ENCODE measurements around the gene PARVA.

The PARVA gene

GRCh38 chr11:12467610-12468009 is 90.2 kb downstream of the PARVA start:
- TF ChIP-seq, protein P1, sequence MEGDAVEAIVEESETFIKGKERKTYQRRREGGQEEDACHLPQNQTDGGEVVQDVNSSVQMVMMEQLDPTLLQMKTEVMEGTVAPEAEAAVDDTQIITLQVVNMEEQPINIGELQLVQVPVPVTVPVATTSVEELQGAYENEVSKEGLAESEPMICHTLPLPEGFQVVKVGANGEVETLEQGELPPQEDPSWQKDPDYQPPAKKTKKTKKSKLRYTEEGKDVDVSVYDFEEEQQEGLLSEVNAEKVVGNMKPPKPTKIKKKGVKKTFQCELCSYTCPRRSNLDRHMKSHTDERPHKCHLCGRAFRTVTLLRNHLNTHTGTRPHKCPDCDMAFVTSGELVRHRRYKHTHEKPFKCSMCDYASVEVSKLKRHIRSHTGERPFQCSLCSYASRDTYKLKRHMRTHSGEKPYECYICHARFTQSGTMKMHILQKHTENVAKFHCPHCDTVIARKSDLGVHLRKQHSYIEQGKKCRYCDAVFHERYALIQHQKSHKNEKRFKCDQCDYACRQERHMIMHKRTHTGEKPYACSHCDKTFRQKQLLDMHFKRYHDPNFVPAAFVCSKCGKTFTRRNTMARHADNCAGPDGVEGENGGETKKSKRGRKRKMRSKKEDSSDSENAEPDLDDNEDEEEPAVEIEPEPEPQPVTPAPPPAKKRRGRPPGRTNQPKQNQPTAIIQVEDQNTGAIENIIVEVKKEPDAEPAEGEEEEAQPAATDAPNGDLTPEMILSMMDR (IDR thresholded peaks at IDR 0.05; ENCODE audit: borderline replicate concordance, insufficient read depth, low read depth, low read length) = no peak
- no peak overlapping the region for H3K4me3 ChIP-seq (ENCODE audit: low read depth, low read length)

DNA sequence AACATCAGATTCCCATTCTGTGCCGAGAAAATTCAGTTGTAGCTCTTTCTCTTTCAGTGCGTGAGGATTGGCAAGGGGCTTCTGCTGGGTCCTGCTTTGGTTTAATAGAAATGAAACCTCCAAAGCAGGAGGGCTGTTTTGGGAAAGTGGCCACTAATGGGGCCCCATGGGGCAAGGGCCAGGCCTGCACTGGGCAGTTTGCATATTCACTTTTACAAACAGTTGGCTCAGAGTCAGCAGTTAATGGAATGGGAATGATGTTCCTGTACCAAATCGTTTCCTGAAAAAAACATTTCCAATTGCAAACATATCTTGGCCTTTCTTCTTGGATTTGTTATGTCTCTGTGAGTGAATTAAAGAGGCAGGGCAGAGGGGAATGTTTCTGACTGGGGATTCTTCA is 92.1 kb downstream of the PARVA start:
- TF ChIP-seq, protein P1 (IDR thresholded peaks at IDR 0.05; ENCODE audit: borderline replicate concordance, insufficient read depth, low read depth, low read length) = no peak
- no peak overlapping the region for H3K4me3 ChIP-seq (ENCODE audit: low read depth, low read length)

DNA sequence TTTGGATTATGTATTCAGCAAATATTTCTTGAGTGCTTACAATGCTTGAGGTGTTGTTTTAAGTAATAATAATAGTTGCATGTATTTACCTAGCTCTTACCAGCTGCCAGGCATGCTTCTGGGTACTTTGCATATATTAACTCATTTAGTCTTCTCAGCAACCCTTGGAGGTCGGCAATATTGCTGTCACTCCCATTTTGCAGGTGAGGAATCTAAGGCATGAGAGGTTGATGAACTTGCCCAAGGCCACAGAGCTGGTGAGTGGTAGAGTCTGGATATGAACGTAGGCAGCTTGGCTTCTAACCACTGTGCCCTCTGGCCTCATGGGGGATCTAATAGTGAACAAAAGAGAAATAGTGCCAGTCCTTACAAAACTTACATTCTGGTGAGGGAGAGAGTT is 92.9 kb downstream of the PARVA start:
- H3K4me3 ChIP-seq (ENCODE audit: low read depth, low read length) = no peak overlapping the region
- TF ChIP-seq, protein P1 (IDR thresholded peaks at IDR 0.05; ENCODE audit: borderline replicate concordance, insufficient read depth, low read depth, low read length) = no peak

GRCh38 chr11:12472401-12473005 is 95.1 kb downstream of the PARVA start:
- TF ChIP-seq, protein P1 (IDR thresholded peaks at IDR 0.05; ENCODE audit: borderline replicate concordance, insufficient read depth, low read depth, low read length) = no peak

DNA sequence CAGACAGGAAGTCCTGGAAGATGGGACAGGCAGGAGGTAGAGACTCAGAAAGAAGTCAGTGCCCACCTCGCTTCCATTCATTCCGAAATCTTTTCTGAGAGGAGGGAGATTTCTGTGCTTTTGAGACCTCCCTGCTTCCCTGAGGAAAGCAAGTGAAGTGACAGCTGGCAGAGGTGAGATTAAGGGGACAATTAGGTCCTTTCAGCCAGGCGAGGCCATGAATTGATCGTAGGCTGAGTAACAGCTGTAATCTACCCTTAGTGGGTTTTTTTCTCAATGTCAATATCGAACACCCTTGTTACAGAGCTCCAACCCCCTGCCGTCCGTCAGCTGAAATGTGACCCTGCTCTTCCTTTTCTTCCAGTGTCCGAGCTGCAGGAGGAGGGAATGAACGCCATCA is 96.0 kb downstream of the PARVA start:
- TF ChIP-seq, protein P1 (IDR thresholded peaks at IDR 0.05; ENCODE audit: borderline replicate concordance, insufficient read depth, low read depth, low read length) = no peak
- H3K4me3 ChIP-seq (ENCODE audit: low read depth, low read length) = no peak overlapping the region

More at GRCh38 chr11:12472401-12473005, 95.1 kb downstream of the PARVA start:
- no peak overlapping the region for H3K4me3 ChIP-seq (ENCODE audit: low read depth, low read length)

DNA sequence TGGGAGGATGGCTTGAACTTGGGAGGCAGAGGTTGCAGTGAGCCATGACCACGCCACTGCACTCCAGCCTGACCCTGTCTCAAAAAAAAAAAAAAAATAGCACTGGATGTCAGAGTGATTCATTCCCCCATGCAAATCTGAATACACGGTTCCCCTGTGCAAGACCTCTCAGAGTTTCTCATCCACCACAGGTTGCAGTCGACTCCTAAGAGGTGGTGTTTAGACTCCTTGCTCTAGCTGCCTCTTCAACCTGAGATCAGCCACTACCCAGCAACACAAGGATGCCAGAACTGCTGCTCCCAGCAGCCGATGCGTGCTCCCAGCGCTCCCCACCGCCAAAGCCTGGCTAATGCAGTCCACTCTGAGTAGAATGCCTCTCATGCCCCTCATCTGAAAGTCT is 97.5 kb downstream of the PARVA start:
- TF ChIP-seq, protein P1 (IDR thresholded peaks at IDR 0.05; ENCODE audit: borderline replicate concordance, insufficient read depth, low read depth, low read length) = no peak
- no peak overlapping the region for H3K4me3 ChIP-seq (ENCODE audit: low read depth, low read length)

DNA sequence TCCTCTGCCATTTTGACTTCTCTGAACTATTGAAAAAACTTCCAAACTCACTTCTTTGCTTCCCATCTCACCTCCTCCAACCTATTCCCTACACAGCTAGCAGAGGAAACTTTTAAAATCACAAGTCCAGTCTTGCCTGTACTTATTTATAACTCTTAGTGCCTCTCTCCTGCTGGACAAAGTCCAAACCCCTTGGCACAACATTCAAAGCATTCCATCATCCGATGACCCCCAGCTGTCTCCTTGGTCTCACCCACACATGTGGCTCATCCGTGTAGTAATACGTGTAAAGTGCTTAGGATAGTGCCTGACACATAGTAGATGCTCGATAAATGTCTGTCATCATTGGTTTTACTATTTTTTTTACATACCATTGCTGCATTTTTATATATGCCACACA is 101.4 kb downstream of the PARVA start:
- no peak overlapping the region for H3K4me3 ChIP-seq (ENCODE audit: low read depth, low read length)
- TF ChIP-seq, protein P1 (IDR thresholded peaks at IDR 0.05; ENCODE audit: borderline replicate concordance, insufficient read depth, low read depth, low read length) = no peak
